Left renal cortex interstitium (tissue), 4 donors: Measurements from ENCODE around the gene EEIG1. TPM values are rescaled to one million over a fixed set of nuclear protein-coding genes. Genes with fewer than 3 reads are reported as not detected.

Source experiments
- DNase-seq, 4 donors: peaks; one replicate each; pipeline ENCODE4 v3.0.0-alpha.2; 2013; ENCODE audit warnings: low read depth in 4 of 4, low spot score in 2 of 4, missing footprints in 1 of 4
- polyA plus RNA-seq, 4 donors: library from polyadenylated mRNA; unstranded; fragments of 120-200 nt; gene quantifications; one replicate each; pipeline ENCODE4 v1.2.1, GENCODE V29; 2013; ENCODE audit not compliant: insufficient read length in 4 of 4

Gene EEIG1
- polyA plus RNA-seq, 4 donors = 34.0 to 46.4 (median 38.3) TPM

- DNase-seq = no peak
These were observed 19.7 kb downstream of the EEIG1 start for GRCh38 chr9:127961155-127961490.

- DNase-seq = no peak
These were observed 20.2 kb downstream of the EEIG1 start for GRCh38 chr9:127960410-127961154.

GRCh38 chr9:127959841-127960409, 20.9 kb downstream of the EEIG1 start:
- DNase-seq = no peak

- DNase-seq = no peak
These were observed 21.4 kb downstream of the EEIG1 start for GRCh38 chr9:127959398-127959797.

- DNase-seq = no peak
These were observed 22.1 kb downstream of the EEIG1 start for GRCh38 chr9:127958728-127959127.

- DNase-seq = no peak
These were observed 25.3 kb downstream of the EEIG1 start for GRCh38 chr9:127955294-127956015.

GRCh38 chr9:127954831-127955293, 25.9 kb downstream of the EEIG1 start:
- DNase-seq = no peak

GRCh38 chr9:127953768-127954505, 26.9 kb downstream of the EEIG1 start:
- no peak for DNase-seq

- no peak for DNase-seq
These were observed 27.6 kb downstream of the EEIG1 start for GRCh38 chr9:127953154-127953553.

- no peak for DNase-seq
These were observed 30.1 kb downstream of the EEIG1 start for GRCh38 chr9:127950513-127951289.

- no peak for DNase-seq
These were observed 30.8 kb downstream of the EEIG1 start for GRCh38 chr9:127949827-127950512.

- no peak for DNase-seq
These were observed 32.7 kb downstream of the EEIG1 start for GRCh38 chr9:127947841-127948710.

GRCh38 chr9:127946728-127947127, 34.1 kb downstream of the EEIG1 start:
- no peak for DNase-seq

- DNase-seq = no peak
These were observed 34.8 kb downstream of the EEIG1 start for GRCh38 chr9:127945942-127946341.

- no peak for DNase-seq
These were observed 35.5 kb downstream of the EEIG1 start for GRCh38 chr9:127945338-127945737.

- no peak for DNase-seq
These were observed 36.1 kb downstream of the EEIG1 start for GRCh38 chr9:127944586-127945218.

- DNase-seq = no peak
These were observed 37.1 kb downstream of the EEIG1 start for GRCh38 chr9:127943731-127944144.

GRCh38 chr9:127943011-127943662, 37.7 kb downstream of the EEIG1 start:
- DNase-seq = no peak
